Stomach (tissue), 4 donors: ENCODE results near the gene BRD7.

Experiments used
- POLR2A ChIP-seq, 4 donors: fragments of 450-650 bp; IDR thresholded peaks; one replicate each; pipeline ENCODE4 v1.6.1; 2016; ENCODE audit warnings: antibody characterized with exemption in 4 of 4, control low read depth in 2 of 4, mild to moderate bottlenecking in 1 of 4, moderate library complexity in 1 of 4
- TF ChIP-seq, protein P1 (sequence below), 7 experiments: fragments of 450-650 bp in 4 of 7; fragments of 200-600 bp in 3 of 7; sonication (generic) in 3 of 7; IDR thresholded peaks; one replicate each; pipeline ENCODE4 v1.5.1; 2016 to 2019; ENCODE audit warnings: antibody characterized with exemption in 7 of 7, control low read depth in 2 of 7, mild to moderate bottlenecking in 1 of 7

DNA sequence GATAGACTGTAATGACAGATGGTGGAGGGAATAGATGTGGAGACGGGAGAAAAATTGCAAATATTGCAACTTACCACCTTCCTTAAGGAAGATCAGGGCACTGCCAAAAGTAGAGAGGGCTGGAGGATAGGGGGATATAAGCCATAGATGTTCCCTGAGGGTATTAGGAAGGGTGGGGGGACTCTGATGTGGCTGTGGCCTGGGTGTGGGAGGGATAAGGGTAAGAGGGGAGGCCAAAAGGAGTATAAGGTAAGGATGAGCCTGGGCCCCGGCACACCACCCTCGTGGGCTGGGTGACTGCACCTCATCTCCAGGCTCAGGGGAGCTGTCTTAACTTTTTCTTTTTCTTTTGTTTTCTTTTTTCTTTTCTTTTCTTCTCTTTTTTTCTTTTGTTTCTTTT, 30.6 kb upstream of the BRD7 start:
- TF ChIP-seq, protein P1, sequence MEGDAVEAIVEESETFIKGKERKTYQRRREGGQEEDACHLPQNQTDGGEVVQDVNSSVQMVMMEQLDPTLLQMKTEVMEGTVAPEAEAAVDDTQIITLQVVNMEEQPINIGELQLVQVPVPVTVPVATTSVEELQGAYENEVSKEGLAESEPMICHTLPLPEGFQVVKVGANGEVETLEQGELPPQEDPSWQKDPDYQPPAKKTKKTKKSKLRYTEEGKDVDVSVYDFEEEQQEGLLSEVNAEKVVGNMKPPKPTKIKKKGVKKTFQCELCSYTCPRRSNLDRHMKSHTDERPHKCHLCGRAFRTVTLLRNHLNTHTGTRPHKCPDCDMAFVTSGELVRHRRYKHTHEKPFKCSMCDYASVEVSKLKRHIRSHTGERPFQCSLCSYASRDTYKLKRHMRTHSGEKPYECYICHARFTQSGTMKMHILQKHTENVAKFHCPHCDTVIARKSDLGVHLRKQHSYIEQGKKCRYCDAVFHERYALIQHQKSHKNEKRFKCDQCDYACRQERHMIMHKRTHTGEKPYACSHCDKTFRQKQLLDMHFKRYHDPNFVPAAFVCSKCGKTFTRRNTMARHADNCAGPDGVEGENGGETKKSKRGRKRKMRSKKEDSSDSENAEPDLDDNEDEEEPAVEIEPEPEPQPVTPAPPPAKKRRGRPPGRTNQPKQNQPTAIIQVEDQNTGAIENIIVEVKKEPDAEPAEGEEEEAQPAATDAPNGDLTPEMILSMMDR (IDR thresholded peaks at IDR 0.05), result no peak
- no peak for TF ChIP-seq POLR2A (IDR thresholded peaks at IDR 0.05)
